GM12878 (cell line): Measurements from ENCODE around the gene GABARAPL2. TPM values are rescaled to one million over a fixed set of nuclear protein-coding genes. Genes with fewer than 3 reads are reported as not detected.

ENCODE experiments used
- ATAC-seq: fragments of 200-7000 bp; cut with Tn5 transposase; 3 replicates; pipeline ENCODE4 v1.9.1; 2020; ENCODE audit warnings: mild to moderate bottlenecking, moderate library complexity
- BruUV-seq: library from RNA; stranded (reverse); fragments of 400-500 nt; replicated peaks from 2 replicates; lab custom pipeline; 2021; lab: Mats Ljungman, UMichigan
- CTCF ChIA-PET: fragments of 300-600 bp; sonication (Branson Sonifier 250); formaldehyde crosslinking; extraction: SDS; loops from one replicate; lab custom pipeline; 2021; ENCODE audit warnings: inconsistent platforms; lab: Yijun Ruan, JAX
- POLR2A ChIA-PET: fragments of 350-600 bp; formaldehyde crosslinking; extraction: SDS; loops from one replicate; lab custom pipeline; 2021; ENCODE audit warnings: inconsistent platforms; lab: Charles Lee
- RAD21 ChIA-PET: fragments of 300-600 bp; sonication (Branson Sonifier 250); formaldehyde crosslinking; loops from one replicate; lab custom pipeline; 2023; ENCODE audit warnings: antibody characterized with exemption; ENCODE audit not compliant: unreplicated experiment; lab: Charles Lee
- SMC1A ChIA-PET: fragments of 300-600 bp; sonication (Branson Sonifier 250); formaldehyde crosslinking; loops from one replicate; lab custom pipeline; 2023; ENCODE audit not compliant: unreplicated experiment, uncharacterized antibody; lab: Charles Lee
- DNase-seq: peaks from one replicate; pipeline ENCODE4 v3.0.0-alpha.2; 2011; ENCODE audit warnings: low read depth, low spot score
- FAIRE-seq: peaks from 3 replicates; lab custom pipeline; 2011; peaks lifted over from hg19 to GRCh38; lab: Jason Lieb, UNC
- H2AFZ ChIP-seq: 2 replicates; pipeline ENCODE4 v1.6.0; 2011; ENCODE audit warnings: low read depth, low read length, control low read depth; ENCODE audit not compliant: control insufficient read depth
- H3K27ac ChIP-seq: 2 replicates; pipeline ENCODE4 v1.5.1; 2011; ENCODE audit warnings: control low read depth; ENCODE audit not compliant: control insufficient read depth, insufficient read depth
- H3K27me3 ChIP-seq, 2 experiments: replicated peaks in 1 of 2; 2 replicates each; pipeline versions ENCODE4 v1.6.0 to v1.6.1; 2011; ENCODE audit warnings: low read length in 1 of 2; ENCODE audit not compliant: control insufficient read depth in 2 of 2, insufficient read depth in 2 of 2
- H3K36me3 ChIP-seq, 2 experiments: 2 replicates each; pipeline ENCODE4 v1.5.1; 2011; ENCODE audit warnings: low read length in 1 of 2; ENCODE audit not compliant: control insufficient read depth in 2 of 2, insufficient read depth in 2 of 2
- H3K4me1 ChIP-seq: 2 replicates; pipeline ENCODE4 v1.6.1; 2011; ENCODE audit warnings: mild to moderate bottlenecking, low read length, moderate library complexity, mixed read lengths; ENCODE audit not compliant: control insufficient read depth, insufficient read depth
- H3K4me2 ChIP-seq: 2 replicates; pipeline ENCODE4 v1.6.0; 2011; ENCODE audit warnings: control low read depth; ENCODE audit not compliant: control insufficient read depth, insufficient read depth
- H3K4me3 ChIP-seq: fragments of 200-600 bp; sonication (generic); 2 replicates; pipeline ENCODE4 v1.5.1; 2016
- H3K79me2 ChIP-seq: 2 replicates; pipeline ENCODE4 v1.6.0; 2011; ENCODE audit warnings: low read length; ENCODE audit not compliant: control insufficient read depth, insufficient read depth
- H3K9ac ChIP-seq: 2 replicates; pipeline ENCODE4 v1.8.0; 2011; ENCODE audit warnings: low read length, control low read depth, mixed read lengths; ENCODE audit not compliant: control insufficient read depth, insufficient read depth
- H3K9me3 ChIP-seq: replicated peaks from 3 replicates; pipeline ENCODE4 v1.5.1; 2011; ENCODE audit warnings: mild to moderate bottlenecking, low read length; ENCODE audit not compliant: control insufficient read depth, insufficient read depth
- H4K20me1 ChIP-seq: 2 replicates; pipeline ENCODE4 v1.6.0; 2011; ENCODE audit not compliant: control insufficient read depth, insufficient read depth
- BCL3 ChIP-seq: IDR thresholded peaks from 2 replicates; pipeline ENCODE4 v1.6.1; 2011; ENCODE audit warnings: borderline replicate concordance, low read depth, mild to moderate bottlenecking, moderate library complexity, low read length; ENCODE audit not compliant: insufficient read depth, poor library complexity, severe bottlenecking
- CBFB ChIP-seq: IDR thresholded peaks from 2 replicates; pipeline ENCODE4 v1.6.1; 2016; ENCODE audit warnings: antibody characterized with exemption, low read depth
- MEF2A ChIP-seq: IDR thresholded peaks from 2 replicates; pipeline ENCODE4 v1.6.1; 2011; ENCODE audit warnings: low read depth, mild to moderate bottlenecking, low read length, moderate library complexity; ENCODE audit not compliant: insufficient read depth
- NBN ChIP-seq: fragments of 450-650 bp; IDR thresholded peaks from 2 replicates; pipeline ENCODE4 v1.6.1; 2016
- NFXL1 ChIP-seq: fragments of 450-650 bp; IDR thresholded peaks from 2 replicates; pipeline ENCODE4 v1.6.1; 2017; ENCODE audit warnings: antibody characterized with exemption, mild to moderate bottlenecking, borderline replicate concordance
- PML ChIP-seq: IDR thresholded peaks from 2 replicates; pipeline ENCODE4 v1.6.1; 2012; ENCODE audit warnings: low read length, inconsistent platforms
- RELB ChIP-seq: fragments of 450-650 bp; IDR thresholded peaks from 2 replicates; pipeline ENCODE4 v1.6.1; 2017; ENCODE audit warnings: low read depth, mild to moderate bottlenecking, moderate library complexity
- SKIL ChIP-seq: fragments of 450-650 bp; IDR thresholded peaks from 2 replicates; pipeline ENCODE4 v1.6.1; 2017; ENCODE audit warnings: mild to moderate bottlenecking, low read depth, inconsistent platforms; ENCODE audit not compliant: poor library complexity, severe bottlenecking
- TARDBP ChIP-seq: IDR thresholded peaks from 2 replicates; pipeline ENCODE4 v1.6.1; 2016; ENCODE audit warnings: borderline replicate concordance
- ZBED1 ChIP-seq: IDR thresholded peaks from 2 replicates; pipeline ENCODE4 v1.6.1; 2016; ENCODE audit warnings: borderline replicate concordance
- WGBS: methylation state at CpG from one replicate; pipeline ENCODE4 v1.1.6; 2016; ENCODE audit warnings: low lambda C conversion rate; ENCODE audit not compliant: insufficient replicate concordance, insufficient coverage; ENCODE audit errors: missing lambda C conversion rate; 5-methylcytosine and 5-hydroxymethylcytosine counted together
- in situ Hi-C: fragments of 300-500 bp; cut with MboI; formaldehyde crosslinking; loops from 9 replicates; pipeline ENCODE4 v1.14.3; 2018; ENCODE audit warnings: mixed read lengths
- intact Hi-C: fragments of 100-400 bp; cut with micrococcal nuclease; formaldehyde crosslinking; loops from one replicate; pipeline ENCODE4 v1.14.2; 2022; ENCODE audit not compliant: unreplicated experiment
- polyA plus RNA-seq, 11 experiments: library from polyadenylated mRNA; depleted of rRNA in 4 of 11; unstranded in 6 of 11; stranded (reverse) in 5 of 11; fragments of >200 nt; fragmentation: Nextera tagmentation in 4 of 11; fragmentation: Illumina TruSeq in 1 of 11; extraction: Ambion mirVana in 4 of 11; extraction: Trizol in 1 of 11; gene quantifications; 1 replicate in 1 of 11; 2 replicates in 10 of 11; pipeline versions ENCODE4 v1.2.1 to v1.2.3, GENCODE V29; 2011 to 2016; ENCODE audit warnings: inconsistent platforms in 2 of 11, missing spikeins in 2 of 11, low read depth in 1 of 11
- total RNA-seq, 4 experiments: library from RNA; depleted of rRNA in 3 of 4; stranded (reverse); fragments of >200 nt in 3 of 4; fragmentation: Illumina TruSeq in 1 of 4; extraction: Trizol in 1 of 4; gene quantifications; 2 replicates each; pipeline versions ENCODE4 v1.2.1 to v1.2.3, GENCODE V29; 2013 to 2021

The GABARAPL2 gene
- total and polyA plus RNA-seq, 10 of the 15 experiments (the other 5 are each of a cell fraction or from before 2014, with no cell fraction given): 61.9 to 359 (median 128) TPM

- TF ChIP-seq MEF2A (0 out of 2 replicates have a peak, but pooled peaks have one; percentile 9), TARDBP (peak; percentile 45; the same call in 1 of the 2 replicates), PML (no peak; the same call in none of the 2 replicates), CBFB (peak; percentile 89), ZBED1 (peak; percentile 67; the same call in 1 of the 2 replicates), BCL3 (peak; percentile 85)
- TF ChIP-seq, all 136 proteins: peak for 17
Observed at GRCh38 chr16:75620326-75621169, 54.4 kb downstream of the GABARAPL2 start (continued).

DNA sequence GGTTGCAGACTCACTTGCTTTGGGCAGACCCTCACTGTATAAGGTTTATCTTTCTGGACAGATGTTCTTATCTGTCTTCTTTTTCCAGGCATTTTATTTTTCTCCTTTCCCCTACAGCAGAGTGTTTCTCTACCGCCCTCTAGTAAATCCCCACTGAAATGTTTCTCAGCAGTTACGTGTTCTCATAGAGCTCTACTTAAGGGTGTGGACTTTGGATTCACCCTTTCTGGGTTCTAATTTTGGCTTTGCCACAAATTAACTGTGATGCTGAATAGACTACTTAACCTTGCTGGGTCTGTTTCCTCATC lies 54.9 kb downstream of the GABARAPL2 start:
- WGBS: 0% methylated on average over 2 of the region's 2 CpGs
- peak overlapping the region; percentile 83 for H3K27ac ChIP-seq
- no peak for FAIRE-seq
- peak overlapping the region; percentile 24 for H3K9ac ChIP-seq
- H3K4me1 ChIP-seq: peaks cover 33% of the 10 kb centered on the region
- peak overlapping the region; percentile 97 for H3K4me2 ChIP-seq
- peaks cover 0 to 15% of the 10 kb centered on the region in 2 experiments; a peak in 1 of 4 replicates for H3K36me3 ChIP-seq
- no peaks in the 10 kb centered on the region for H3K9me3 ChIP-seq
- ATAC-seq: peak; percentile 45
- H3K4me3 ChIP-seq: peak overlapping the region; percentile 93
- POLR2A ChIA-PET: interaction anchor here (1.1 to 6.3 kb wide), 5 partner anchors 28 to 104 kb away, joined by 3 to 116 read pairs (median 4); partner anchors contain the start of genes GABARAPL2, KARS1, TERF2IP and TMEM231
- in situ Hi-C loops: loop anchor here (10.0 kb wide), 1 partner anchor 156 kb away; the partner anchor contains the start of gene TMEM170A
- SMC1A ChIA-PET: interaction anchor here (0.6 to 6.1 kb wide), 23 partner anchors 8 to 419 kb away, joined by 3 to 69 read pairs (median 6); partner anchors contain the start of genes KARS1, TERF2IP and TMEM231
- H3K79me2 ChIP-seq: peaks cover 20% of the 10 kb centered on the region
- no peaks in the 10 kb centered on the region for H3K27me3 ChIP-seq
- H4K20me1 ChIP-seq: no peaks in the 10 kb centered on the region
- RAD21 ChIA-PET: interaction anchor here (0.6 to 3.5 kb wide), 22 partner anchors 21 to 300 kb away, joined by 3 to 46 read pairs (median 6); partner anchors contain the start of genes CFDP1, GABARAPL2, KARS1 and TERF2IP
- no TSS peak for BruUV-seq
- CTCF ChIA-PET: interaction anchor here (0.6 to 9.5 kb wide), 33 partner anchors 9 to 1549 kb away, joined by 3 to 153 read pairs (median 5); partner anchors contain the start of genes GABARAPL2, KARS1, TERF2IP and TMEM170A
- intact Hi-C loops: loop anchor here (1.0 to 2.0 kb wide), 2 partner anchors 104 to 143 kb away; no protein-coding TSS in a partner anchor
- no peak for DNase-seq
- peak overlapping the region; percentile 46 for H2AFZ ChIP-seq
- no peak for TF ChIP-seq NFXL1
- no peak for TF ChIP-seq SKIL
- TF ChIP-seq NBN: peak; percentile 44; the same call in 1 of the 2 replicates
- TF ChIP-seq RELB: peak; percentile 22; the same call in 1 of the 2 replicates
